HCT116 (cell line): ENCODE results near the gene IMMT.

Source experiments
- CTCF ChIP-seq, 3 experiments: fragments of 200-600 bp in 1 of 3; sonication (generic) in 1 of 3; IDR thresholded peaks in 2 of 3; conservative IDR thresholded peaks in 1 of 3; 2 replicates each; pipeline ENCODE4 v1.5.1; 2012 to 2017; ENCODE audit warnings: low read depth in 2 of 3, low read length in 2 of 3, antibody characterized with exemption in 1 of 3, borderline replicate concordance in 1 of 3, control low read depth in 1 of 3, mild to moderate bottlenecking in 1 of 3, mixed read lengths in 1 of 3, mixed run types in 1 of 3, moderate library complexity in 1 of 3; ENCODE audit not compliant: insufficient read depth in 1 of 3
- MAX ChIP-seq: IDR thresholded peaks from 2 replicates; pipeline ENCODE4 v1.6.1; 2012
- POLR2A ChIP-seq: IDR thresholded peaks from 2 replicates; pipeline ENCODE4 v1.7.0; 2011; ENCODE audit warnings: borderline replicate concordance; ENCODE audit not compliant: insufficient read depth, insufficient read length; ENCODE audit errors: extremely low read depth
- SP1 ChIP-seq: IDR thresholded peaks from 2 replicates; pipeline ENCODE4 v1.6.1; 2012; ENCODE audit warnings: low read depth

- TF ChIP-seq MAX (no peak), CTCF (IDR thresholded peaks at IDR 0.05 in 2 of 3, conservative IDR thresholded peaks at IDR 0.05 in 1 of 3; ENCODE audit: borderline replicate concordance in 1 of 3, insufficient read depth in 1 of 3, low read depth in 2 of 3, low read length in 2 of 3) (no peak), POLR2A (no peak), SP1 (no peak)
Observed at GRCh38 chr2:86239745-86240144, 44.5 kb upstream of the IMMT start.
